HL-60 (cell line): ENCODE measurements around the gene ZNF462.

Experiments used
- CTCF ChIP-seq: IDR thresholded peaks from one replicate; pipeline ENCODE4 v1.5.1; 2011; ENCODE audit warnings: low read length, control low read depth, inconsistent platforms; ENCODE audit not compliant: insufficient read depth
- POLR2AphosphoS5 ChIP-seq: IDR thresholded peaks from 2 replicates; pipeline ENCODE4 v1.6.1; 2012; ENCODE audit warnings: low read depth
- TF ChIP-seq, protein P1 (sequence below): IDR thresholded peaks from 2 replicates; pipeline ENCODE4 v1.6.1; 2012; ENCODE audit warnings: low read depth; ENCODE audit not compliant: insufficient replicate concordance

DNA sequence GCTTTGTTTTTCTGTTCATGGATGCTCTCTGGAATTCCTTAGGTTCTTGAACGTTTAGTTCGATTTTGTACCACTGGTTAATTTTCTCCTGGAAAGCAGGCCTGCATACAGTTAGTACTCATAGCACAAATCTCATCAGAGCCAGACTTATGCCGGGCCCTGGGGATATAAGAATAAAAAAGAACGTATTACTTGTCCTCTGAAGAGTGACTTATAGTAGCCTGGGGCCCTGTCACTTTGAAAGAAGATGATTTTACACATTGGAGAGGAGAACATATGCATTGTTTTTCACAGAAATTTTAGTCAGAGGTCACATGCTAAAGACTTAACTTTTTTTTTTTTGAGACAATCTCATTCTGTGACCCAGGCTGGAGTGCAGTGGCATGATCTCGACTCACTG, 50.3 kb downstream of the ZNF462 start:
- TF ChIP-seq CTCF = no peak
- TF ChIP-seq POLR2AphosphoS5 = no peak
- TF ChIP-seq, protein P1, sequence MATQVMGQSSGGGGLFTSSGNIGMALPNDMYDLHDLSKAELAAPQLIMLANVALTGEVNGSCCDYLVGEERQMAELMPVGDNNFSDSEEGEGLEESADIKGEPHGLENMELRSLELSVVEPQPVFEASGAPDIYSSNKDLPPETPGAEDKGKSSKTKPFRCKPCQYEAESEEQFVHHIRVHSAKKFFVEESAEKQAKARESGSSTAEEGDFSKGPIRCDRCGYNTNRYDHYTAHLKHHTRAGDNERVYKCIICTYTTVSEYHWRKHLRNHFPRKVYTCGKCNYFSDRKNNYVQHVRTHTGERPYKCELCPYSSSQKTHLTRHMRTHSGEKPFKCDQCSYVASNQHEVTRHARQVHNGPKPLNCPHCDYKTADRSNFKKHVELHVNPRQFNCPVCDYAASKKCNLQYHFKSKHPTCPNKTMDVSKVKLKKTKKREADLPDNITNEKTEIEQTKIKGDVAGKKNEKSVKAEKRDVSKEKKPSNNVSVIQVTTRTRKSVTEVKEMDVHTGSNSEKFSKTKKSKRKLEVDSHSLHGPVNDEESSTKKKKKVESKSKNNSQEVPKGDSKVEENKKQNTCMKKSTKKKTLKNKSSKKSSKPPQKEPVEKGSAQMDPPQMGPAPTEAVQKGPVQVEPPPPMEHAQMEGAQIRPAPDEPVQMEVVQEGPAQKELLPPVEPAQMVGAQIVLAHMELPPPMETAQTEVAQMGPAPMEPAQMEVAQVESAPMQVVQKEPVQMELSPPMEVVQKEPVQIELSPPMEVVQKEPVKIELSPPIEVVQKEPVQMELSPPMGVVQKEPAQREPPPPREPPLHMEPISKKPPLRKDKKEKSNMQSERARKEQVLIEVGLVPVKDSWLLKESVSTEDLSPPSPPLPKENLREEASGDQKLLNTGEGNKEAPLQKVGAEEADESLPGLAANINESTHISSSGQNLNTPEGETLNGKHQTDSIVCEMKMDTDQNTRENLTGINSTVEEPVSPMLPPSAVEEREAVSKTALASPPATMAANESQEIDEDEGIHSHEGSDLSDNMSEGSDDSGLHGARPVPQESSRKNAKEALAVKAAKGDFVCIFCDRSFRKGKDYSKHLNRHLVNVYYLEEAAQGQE = no peak
